Measurements from ENCODE around the gene KIF26A.

- TF ChIP-seq CTCF (IDR thresholded peaks at IDR 0.05) (no peak), EZH2 (IDR thresholded peaks at IDR 0.05; ENCODE audit: borderline replicate concordance, insufficient read depth, low read depth, low read length, poor library complexity, severe bottlenecking) (no peak)
Observed at GRCh38 chr14:104115131-104115600, 23.2 kb upstream of the KIF26A start.
